Neural progenitor cell (in vitro differentiated cells): Measurements from ENCODE around the gene DGLUCY. TPM values are rescaled to one million over a fixed set of nuclear protein-coding genes. Genes with fewer than 3 reads are reported as not detected.

ENCODE experiments used
- DNase-seq: peaks from one replicate; pipeline ENCODE4 v3.0.0-alpha.2; 2016; ENCODE audit warnings: low spot score
- H2AFZ ChIP-seq: fragments of 200-600 bp; sonication (generic); replicated peaks from 2 replicates; pipeline ENCODE4 v1.6.1; 2016; ENCODE audit warnings: antibody characterized with exemption
- H3F3A ChIP-seq: fragments of 200-600 bp; sonication (generic); 2 replicates; pipeline ENCODE4 v1.6.1; 2016; ENCODE audit warnings: antibody characterized with exemption, low read depth
- H3K27ac ChIP-seq: fragments of 200-600 bp; sonication (generic); 2 replicates; pipeline ENCODE4 v1.5.1; 2016; ENCODE audit warnings: mild to moderate bottlenecking
- H3K27me3 ChIP-seq: fragments of 200-600 bp; sonication (generic); 2 replicates; pipeline ENCODE4 v1.6.1; 2016; ENCODE audit warnings: mild to moderate bottlenecking, moderate library complexity
- H3K36me3 ChIP-seq: fragments of 200-600 bp; sonication (generic); 2 replicates; pipeline ENCODE4 v1.5.1; 2016
- H3K4me1 ChIP-seq: fragments of 200-600 bp; sonication (generic); 2 replicates; pipeline ENCODE4 v1.6.1; 2016; ENCODE audit warnings: mixed run types
- H3K4me2 ChIP-seq: fragments of 200-600 bp; sonication (generic); 2 replicates; pipeline ENCODE4 v1.6.1; 2016
- H3K4me3 ChIP-seq: fragments of 200-600 bp; sonication (generic); 2 replicates; pipeline ENCODE4 v1.5.1; 2016
- H3K79me2 ChIP-seq: fragments of 200-600 bp; sonication (generic); 2 replicates; pipeline ENCODE4 v1.6.1; 2016; ENCODE audit warnings: low read depth
- H3K9ac ChIP-seq: fragments of 200-600 bp; sonication (generic); 2 replicates; pipeline ENCODE4 v1.6.1; 2016
- H3K9me3 ChIP-seq: fragments of 200-600 bp; sonication (generic); 2 replicates; pipeline ENCODE4 v1.5.1; 2016; ENCODE audit warnings: low read depth
- H4K20me1 ChIP-seq: fragments of 200-600 bp; sonication (generic); 2 replicates; pipeline ENCODE4 v1.6.1; 2016; ENCODE audit warnings: low read depth
- H3K27ac Mint-ChIP-seq: 3 replicates; pipeline ENCODE4 v1.8.0; 2021; ENCODE audit warnings: mixed read lengths
- H3K27me3 Mint-ChIP-seq: 2 replicates; pipeline ENCODE4 v1.8.0; 2022; ENCODE audit warnings: low read depth, mild to moderate bottlenecking, inconsistent platforms, moderate library complexity, mixed read lengths; ENCODE audit not compliant: insufficient read depth
- H3K36me3 Mint-ChIP-seq: 3 replicates; pipeline ENCODE4 v1.8.0; 2021; ENCODE audit warnings: mixed read lengths
- H3K4me1 Mint-ChIP-seq: 3 replicates; pipeline ENCODE4 v1.8.0; 2021; ENCODE audit warnings: mixed read lengths
- H3K4me3 Mint-ChIP-seq: 3 replicates; pipeline ENCODE4 v1.8.0; 2021; ENCODE audit warnings: mild to moderate bottlenecking, moderate library complexity, mixed read lengths
- H3K9me3 Mint-ChIP-seq: 3 replicates; pipeline ENCODE4 v1.8.0; 2020; ENCODE audit warnings: mixed read lengths
- CTCF ChIP-seq: fragments of 200-600 bp; sonication (generic); IDR thresholded peaks from 2 replicates; pipeline ENCODE4 v1.5.1; 2017; ENCODE audit warnings: antibody characterized with exemption, mild to moderate bottlenecking
- EZH2 ChIP-seq: fragments of 200-600 bp; sonication (generic); IDR thresholded peaks from 2 replicates; pipeline ENCODE4 v1.6.1; 2017; ENCODE audit warnings: antibody characterized with exemption, mild to moderate bottlenecking, moderate library complexity
- EZH2phosphoT487 ChIP-seq: fragments of 200-600 bp; sonication (generic); IDR thresholded peaks from 2 replicates; pipeline ENCODE4 v1.6.1; 2017; ENCODE audit warnings: antibody characterized with exemption
- total RNA-seq: library from RNA; depleted of rRNA; stranded (reverse); fragments of >200 nt; gene quantifications from 2 replicates; pipeline ENCODE4 v1.2.3, GENCODE V29; 2015; ENCODE audit warnings: low replicate concordance

DGLUCY gene
- total RNA-seq, 1 donor from 2014 or later = 17.0 TPM

- Mint-ChIP-seq H3K27me3 (peaks cover 2% of the 10 kb centered on the region), H3K27ac (peak overlapping the region; percentile 54), H3K9me3 (peaks cover 7% of the 10 kb centered on the region), H3K4me3 (no peak overlapping the region), H3K36me3 (peaks cover 18% of the 10 kb centered on the region), H3K4me1 (peaks cover 4% of the 10 kb centered on the region)
- Histone ChIP-seq H4K20me1 (no peaks in the 10 kb centered on the region), H3K9me3 (no peaks in the 10 kb centered on the region), H3K79me2 (no peaks in the 10 kb centered on the region), H3F3A (no peaks in the 10 kb centered on the region), H3K27ac (no peak overlapping the region), H3K27me3 (no peaks in the 10 kb centered on the region), H3K4me3 (no peak overlapping the region), H3K4me1 (no peaks in the 10 kb centered on the region), H2AFZ (no peak overlapping the region), H3K9ac (no peak overlapping the region), H3K36me3 (no peaks in the 10 kb centered on the region), H3K4me2 (no peak overlapping the region)
- no peak for DNase-seq
- TF ChIP-seq CTCF (no peak), EZH2phosphoT487 (no peak)
Observed at GRCh38 chr14:91229005-91229382, 115.1 kb downstream of the DGLUCY start.

DNA sequence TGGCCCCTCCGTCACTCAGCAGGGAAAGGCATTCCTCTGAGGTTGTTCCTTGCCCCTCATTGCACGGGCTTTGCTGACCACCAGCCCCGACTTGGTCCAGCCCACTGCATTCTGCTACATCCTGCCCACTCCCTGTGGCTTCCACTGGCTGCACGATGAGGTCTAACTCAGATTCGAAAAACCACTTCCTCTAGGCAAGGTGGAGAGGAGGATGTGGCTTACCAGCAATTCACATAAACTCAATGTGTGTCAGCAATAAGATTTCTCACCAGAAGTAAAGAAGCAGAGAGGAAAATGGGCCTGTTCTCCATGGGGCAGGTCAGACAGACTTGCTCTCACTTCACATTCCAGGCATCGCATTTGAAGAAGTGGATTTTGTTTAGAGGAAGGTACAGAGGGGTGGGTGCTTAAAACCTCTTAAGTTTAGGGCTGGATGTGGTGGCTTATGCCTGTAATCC, 115.9 kb downstream of the DGLUCY start:
- H3K27ac ChIP-seq = no peak overlapping the region
- Mint-ChIP-seq H3K27me3 (peaks cover 2% of the 10 kb centered on the region), H3K4me1 (peaks cover 4% of the 10 kb centered on the region), H3K4me3 (no peak overlapping the region), H3K27ac (no peak overlapping the region), H3K9me3 (peaks cover 10% of the 10 kb centered on the region), H3K36me3 (peaks cover 17% of the 10 kb centered on the region)
- no peaks in the 10 kb centered on the region for H4K20me1 ChIP-seq
- no peak for TF ChIP-seq EZH2phosphoT487
- TF ChIP-seq EZH2 = no peak
- TF ChIP-seq CTCF = no peak
- no peak overlapping the region for H3K4me3 ChIP-seq
- H2AFZ ChIP-seq = no peak overlapping the region
- H3K4me2 ChIP-seq = no peak overlapping the region
- H3K79me2 ChIP-seq = no peaks in the 10 kb centered on the region
- H3F3A ChIP-seq = no peaks in the 10 kb centered on the region
- H3K4me1 ChIP-seq = no peaks in the 10 kb centered on the region
- no peaks in the 10 kb centered on the region for H3K27me3 ChIP-seq
- H3K36me3 ChIP-seq = no peaks in the 10 kb centered on the region
- no peak overlapping the region for H3K9ac ChIP-seq
- H3K9me3 ChIP-seq = no peaks in the 10 kb centered on the region
- DNase-seq = no peak

DNA sequence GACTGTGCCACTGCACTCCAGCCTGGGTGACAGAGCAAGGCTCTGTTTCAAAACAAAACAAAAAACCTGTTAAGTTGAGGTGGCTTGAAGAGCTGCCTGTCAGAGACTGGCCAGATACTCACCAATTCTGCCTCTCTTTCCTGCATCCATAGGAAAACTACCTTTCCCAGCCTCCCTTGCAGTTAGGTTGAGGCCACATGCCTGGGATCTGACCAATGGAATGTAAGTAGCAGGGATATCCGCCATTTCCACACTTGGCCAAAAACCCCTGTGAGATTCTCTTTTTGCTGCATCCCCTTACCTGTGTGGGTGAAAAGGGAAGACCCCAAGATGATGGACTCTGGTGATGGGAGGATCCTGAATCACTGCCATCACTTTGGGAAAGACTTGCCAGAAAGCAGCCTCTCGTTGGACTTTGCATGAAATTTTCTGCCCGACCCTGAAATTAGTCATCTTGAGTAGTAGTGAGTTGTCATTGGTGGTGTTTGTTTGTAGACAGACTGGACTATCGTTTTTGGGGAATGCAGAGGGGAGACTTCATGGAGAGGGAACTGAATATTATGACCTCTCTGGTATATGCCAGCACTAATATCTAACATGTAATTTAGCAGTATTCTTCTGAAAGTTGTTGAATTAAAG, 116.6 kb downstream of the DGLUCY start:
- no peak overlapping the region for H3K4me3 Mint-ChIP-seq
- Histone ChIP-seq H3K4me2 (no peak overlapping the region), H3K36me3 (no peaks in the 10 kb centered on the region), H3K9ac (no peak overlapping the region), H4K20me1 (no peaks in the 10 kb centered on the region), H3K4me1 (no peaks in the 10 kb centered on the region), H3K27ac (no peak overlapping the region), H3K9me3 (no peaks in the 10 kb centered on the region), H3F3A (no peaks in the 10 kb centered on the region), H3K4me3 (no peak overlapping the region), H2AFZ (no peak overlapping the region), H3K27me3 (no peaks in the 10 kb centered on the region), H3K79me2 (no peaks in the 10 kb centered on the region)
- peaks cover 10% of the 10 kb centered on the region for H3K9me3 Mint-ChIP-seq
- peaks cover 14% of the 10 kb centered on the region for H3K36me3 Mint-ChIP-seq
- TF ChIP-seq EZH2phosphoT487 (no peak), EZH2 (no peak), CTCF (no peak)
- no peak overlapping the region for H3K27ac Mint-ChIP-seq
- H3K27me3 Mint-ChIP-seq = peaks cover 2% of the 10 kb centered on the region
- H3K4me1 Mint-ChIP-seq = peaks cover 4% of the 10 kb centered on the region
- no peak for DNase-seq
